Femur (tissue), 1 donor: ENCODE results near the gene G6PC2.

Experiments used
- DNase-seq: peaks from one replicate; pipeline ENCODE4 v3.0.0-alpha.2; 2017

Gene G6PC2

GRCh38 chr2:168949324-168949723, 48.2 kb downstream of the G6PC2 start:
- no peak for DNase-seq

GRCh38 chr2:168951871-168952270, 50.8 kb downstream of the G6PC2 start:
- DNase-seq = no peak

- DNase-seq = no peak
Measured at GRCh38 chr2:168952424-168952823, 51.3 kb downstream of the G6PC2 start.

- DNase-seq = no peak
Measured at GRCh38 chr2:168954256-168954655, 53.2 kb downstream of the G6PC2 start.

- DNase-seq = no peak
Measured at GRCh38 chr2:168955321-168955720, 54.2 kb downstream of the G6PC2 start.

- DNase-seq = no peak
Measured at GRCh38 chr2:168956392-168956791, 55.3 kb downstream of the G6PC2 start.
